ENCODE results near the gene GPR141.

GPR141 gene

GRCh38 chr7:37738321-37738720 is 54.8 kb downstream of the GPR141 start:
- no peak for ATAC-seq

- ATAC-seq = no peak
Observed at GRCh38 chr7:37740398-37740797, 56.8 kb downstream of the GPR141 start.

- ATAC-seq = no peak
Observed at GRCh38 chr7:37741776-37742175, 58.2 kb downstream of the GPR141 start.

- no peak for ATAC-seq
Observed at GRCh38 chr7:37751096-37751495, 67.5 kb downstream of the GPR141 start.

- ATAC-seq = no peak
Observed at GRCh38 chr7:37753398-37754050, 70.0 kb downstream of the GPR141 start.

GRCh38 chr7:37756797-37757551 is 73.4 kb downstream of the GPR141 start:
- ATAC-seq = no peak

GRCh38 chr7:37757563-37757962 is 74.0 kb downstream of the GPR141 start:
- no peak for ATAC-seq

GRCh38 chr7:37758501-37759045 is 75.0 kb downstream of the GPR141 start:
- ATAC-seq = no peak

GRCh38 chr7:37759526-37759925 is 76.0 kb downstream of the GPR141 start:
- no peak for ATAC-seq

- no peak for ATAC-seq
Observed at GRCh38 chr7:37765421-37765829, 81.9 kb downstream of the GPR141 start.

GRCh38 chr7:37765872-37766525 is 82.4 kb downstream of the GPR141 start:
- peak; percentile 27 to 32 for ATAC-seq

GRCh38 chr7:37768611-37769010 is 85.0 kb downstream of the GPR141 start:
- ATAC-seq = no peak

- no peak for ATAC-seq
Observed at GRCh38 chr7:37769291-37769690, 85.7 kb downstream of the GPR141 start.

- ATAC-seq = no peak
Observed at GRCh38 chr7:37769726-37770125, 86.2 kb downstream of the GPR141 start.

- ATAC-seq = no peak
Observed at GRCh38 chr7:37770838-37771237, 87.3 kb downstream of the GPR141 start.

GRCh38 chr7:37771342-37771741 is 87.8 kb downstream of the GPR141 start:
- no peak for ATAC-seq

GRCh38 chr7:37771801-37772200 is 88.2 kb downstream of the GPR141 start:
- no peak for ATAC-seq

GRCh38 chr7:37775921-37776320 is 92.4 kb downstream of the GPR141 start:
- ATAC-seq = no peak

- ATAC-seq = no peak
Observed at GRCh38 chr7:37781156-37781555, 97.6 kb downstream of the GPR141 start.

- no peak for ATAC-seq
Observed at GRCh38 chr7:37782166-37782565, 98.6 kb downstream of the GPR141 start.

- ATAC-seq = no peak
Observed at GRCh38 chr7:37784015-37784414, 100.4 kb downstream of the GPR141 start.

GRCh38 chr7:37786741-37787569 is 103.4 kb downstream of the GPR141 start:
- peak; percentile 36 to 45 for ATAC-seq

Measured in activated CD4-positive, CD25-positive, alpha-beta regulatory T cell treated with anti-CD3 and anti-CD28 coated beads, Interleukin-2, amount 50 U/mL, for 24 hours (primary cell).